ENCODE results near the gene NNT. TPM values are rescaled to one million over a fixed set of nuclear protein-coding genes. Genes with fewer than 3 reads are reported as not detected.
A peak's percentile ranks its signal among the peaks of the same experiment; 100 is the strongest.

The NNT gene
- total RNA-seq, 2 experiments from 2014 or later, result 96.4 to 110 TPM

DNA sequence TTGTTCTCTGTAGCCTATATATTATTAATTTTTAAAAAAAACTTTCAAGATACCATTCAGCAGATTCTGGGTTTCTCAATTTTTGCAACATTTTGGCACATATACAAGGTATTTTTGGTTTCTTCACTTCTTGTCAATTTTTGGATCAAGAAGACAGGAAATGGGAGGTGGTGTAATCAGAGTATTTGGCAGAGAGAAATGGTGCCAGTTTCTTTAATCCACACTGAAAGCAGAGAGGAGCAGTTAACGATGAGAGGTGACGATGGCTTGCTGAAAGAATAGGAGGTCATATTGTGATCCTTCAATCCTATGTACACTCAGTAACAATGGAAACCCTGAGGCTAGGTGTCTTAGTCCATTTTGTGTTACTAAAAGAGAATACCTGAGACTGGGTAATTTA lies 16.4 kb downstream of the NNT start:
- H3K36me3 Mint-ChIP-seq (ENCODE audit: low read depth), result peaks cover 66% of the 10 kb centered on the region
- no peaks in the 10 kb centered on the region for H3K9me3 Mint-ChIP-seq
- no peak for DNase-seq
- H3K27ac Mint-ChIP-seq, result peak overlapping the region; percentile 12
- CTCF ChIA-PET, result interaction anchor here (0.6 to 5.6 kb wide), 2 partner anchors 12 to 460 kb away, joined by 5 to 40 read pairs; no protein-coding TSS in a partner anchor
- no peak overlapping the region for H3K4me3 Mint-ChIP-seq
- H3K27me3 Mint-ChIP-seq, result no peaks in the 10 kb centered on the region
- POLR2A ChIA-PET, result no interaction called here
- peaks cover 2% of the 10 kb centered on the region for H3K4me1 Mint-ChIP-seq

DNA sequence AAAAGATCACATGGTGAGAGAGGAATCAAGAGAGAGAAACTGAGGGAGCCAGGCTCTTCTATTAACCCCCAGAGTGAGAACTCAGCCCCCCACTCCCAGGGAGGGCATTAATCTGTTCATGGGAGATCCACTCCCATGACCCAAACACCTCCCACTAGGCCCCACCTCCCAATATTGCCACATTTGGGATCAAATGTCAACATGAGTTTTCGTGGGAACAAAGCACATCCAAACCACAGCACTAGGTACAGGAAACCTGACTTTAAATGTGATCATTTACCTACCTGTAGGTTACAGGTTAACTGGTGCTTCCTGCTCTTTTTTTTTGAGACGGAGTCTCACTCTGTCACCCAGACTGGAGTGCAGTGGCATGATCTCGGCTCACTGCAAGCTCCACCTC lies 16.9 kb downstream of the NNT start:
- peaks cover 2% of the 10 kb centered on the region for H3K4me1 Mint-ChIP-seq
- no peak for DNase-seq
- H3K9me3 Mint-ChIP-seq, result no peaks in the 10 kb centered on the region
- H3K36me3 Mint-ChIP-seq (ENCODE audit: low read depth), result peaks cover 65% of the 10 kb centered on the region
- no peak overlapping the region for H3K27ac Mint-ChIP-seq
- ChIA-PET CTCF (interaction anchor here (5.6 kb wide), 1 partner anchor 12 kb away, joined by 40 read pairs; no protein-coding TSS in a partner anchor), POLR2A (no interaction called here)
- H3K4me3 Mint-ChIP-seq, result no peak overlapping the region
- no peaks in the 10 kb centered on the region for H3K27me3 Mint-ChIP-seq

DNA sequence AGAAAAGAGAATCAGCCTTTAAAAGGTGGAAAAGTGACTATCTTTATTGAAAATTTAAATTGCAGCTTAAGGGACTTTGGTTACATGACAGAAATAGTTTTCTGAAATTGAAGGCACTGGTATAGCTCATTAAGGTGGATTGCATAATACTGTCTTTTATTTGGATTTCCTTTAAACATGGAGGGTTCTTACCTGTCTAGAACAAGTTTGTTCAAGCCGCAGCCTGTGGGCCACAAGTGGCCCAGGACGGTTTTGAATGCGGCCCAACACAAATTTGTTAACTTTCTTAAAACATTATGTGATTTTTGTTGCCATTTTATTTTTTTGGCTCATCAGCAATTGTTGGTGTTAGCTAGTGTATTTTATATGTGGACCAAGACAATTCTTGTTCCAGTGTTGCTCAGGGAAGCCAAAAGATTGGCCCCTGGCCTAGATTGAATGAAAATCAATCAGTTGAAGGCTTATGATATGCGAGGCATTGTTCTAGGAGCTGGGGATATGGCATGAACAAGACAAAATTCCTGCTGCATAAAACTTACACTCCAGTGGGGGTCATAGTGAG lies 18.0 kb downstream of the NNT start:
- no peak overlapping the region for H3K27ac Mint-ChIP-seq
- ChIA-PET CTCF (interaction anchor here (5.6 kb wide), 1 partner anchor 10 kb away, joined by 40 read pairs; no protein-coding TSS in a partner anchor), POLR2A (no interaction called here)
- no peaks in the 10 kb centered on the region for H3K9me3 Mint-ChIP-seq
- no peak overlapping the region for H3K4me3 Mint-ChIP-seq
- DNase-seq, result no peak
- peaks cover 61% of the 10 kb centered on the region for H3K36me3 Mint-ChIP-seq (ENCODE audit: low read depth)
- peaks cover 2% of the 10 kb centered on the region for H3K4me1 Mint-ChIP-seq
- no peaks in the 10 kb centered on the region for H3K27me3 Mint-ChIP-seq

DNA sequence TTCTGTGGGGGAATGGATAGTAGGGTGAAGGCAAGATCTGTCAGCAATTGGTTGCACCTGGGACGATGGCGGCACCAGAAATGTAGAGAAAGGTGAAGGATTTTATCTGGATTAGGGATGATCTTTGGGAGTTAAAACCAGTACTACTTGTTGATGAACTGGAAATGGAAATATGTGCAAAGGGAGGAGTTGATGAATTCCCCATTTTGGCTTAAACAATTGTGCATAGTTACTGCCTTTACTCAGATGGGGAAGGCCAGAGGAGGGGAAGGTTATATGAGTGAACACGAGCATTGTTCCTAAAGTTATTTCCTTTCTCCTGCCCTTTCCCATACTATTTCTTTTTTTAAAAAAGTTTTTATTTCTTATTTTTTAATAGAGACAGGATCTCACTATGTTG lies 19.1 kb downstream of the NNT start:
- Mint-ChIP-seq H3K27ac (no peak overlapping the region), H3K9me3 (no peaks in the 10 kb centered on the region), H3K4me1 (peaks cover 2% of the 10 kb centered on the region), H3K4me3 (no peak overlapping the region), H3K36me3 (ENCODE audit: low read depth) (peaks cover 55% of the 10 kb centered on the region), H3K27me3 (no peaks in the 10 kb centered on the region)
- CTCF ChIA-PET, result interaction anchor here (0.7 to 5.6 kb wide), 2 partner anchors 9 to 55 kb away, joined by 3 to 40 read pairs; no protein-coding TSS in a partner anchor
- POLR2A ChIA-PET, result no interaction called here
- DNase-seq, result no peak

DNA sequence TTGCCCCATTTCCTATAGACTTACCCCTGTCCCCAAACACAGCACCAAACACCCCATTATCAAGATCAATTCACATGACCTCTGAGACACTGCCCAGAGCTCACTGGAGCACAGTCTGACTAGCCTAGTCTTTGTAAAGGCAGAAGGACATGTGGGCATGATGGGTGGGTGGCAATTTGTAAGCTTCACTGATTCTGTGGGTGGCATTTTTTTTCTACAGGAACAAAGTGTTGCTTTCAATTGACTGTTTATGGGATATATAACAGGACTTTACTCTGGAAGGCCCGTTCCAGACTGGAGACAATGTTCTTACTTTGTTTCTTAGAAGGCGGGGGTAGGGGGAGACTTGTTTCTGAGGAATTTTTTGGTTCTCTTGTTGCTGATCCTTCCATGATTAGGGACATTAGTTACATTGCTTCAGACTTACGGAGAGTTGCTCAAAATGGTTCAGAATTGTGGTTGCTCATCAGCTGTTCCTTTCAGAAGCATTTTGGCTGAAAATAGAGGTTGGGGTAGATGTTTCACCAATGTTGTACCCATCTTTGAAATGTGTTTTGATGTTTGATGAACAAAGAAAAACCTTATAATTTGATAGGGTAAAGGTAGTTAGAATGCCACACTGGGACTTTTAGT lies 20.2 kb downstream of the NNT start:
- Mint-ChIP-seq H3K27ac (no peak overlapping the region), H3K36me3 (ENCODE audit: low read depth) (peaks cover 53% of the 10 kb centered on the region)
- CTCF ChIA-PET, result interaction anchor here (0.7 to 5.6 kb wide), 3 partner anchors 8 to 480 kb away, joined by 3 to 40 read pairs (median 4); no protein-coding TSS in a partner anchor

DNA sequence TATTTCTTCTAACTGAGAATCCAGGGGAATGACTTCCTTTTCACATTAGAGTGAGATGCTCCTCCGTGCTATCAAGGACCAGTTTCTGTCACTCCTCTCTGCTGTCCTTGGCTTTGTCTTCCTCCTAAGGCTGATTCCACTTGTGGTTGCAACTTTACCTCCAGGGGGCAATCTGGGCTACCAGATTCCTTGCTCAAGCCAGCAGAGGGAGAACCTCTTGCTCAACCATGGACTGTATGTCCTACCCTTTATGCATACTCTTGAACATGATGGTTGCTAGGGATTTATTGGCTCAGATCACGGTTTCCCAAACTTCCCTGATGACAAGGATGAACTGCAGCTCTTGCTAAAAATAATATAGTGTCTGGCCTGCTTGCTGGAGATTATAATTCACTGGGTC lies 24.0 kb downstream of the NNT start:
- ChIA-PET POLR2A (no interaction called here), CTCF (no interaction called here)
- Mint-ChIP-seq H3K27ac (no peak overlapping the region), H3K4me1 (peaks cover 2% of the 10 kb centered on the region), H3K9me3 (no peaks in the 10 kb centered on the region), H3K36me3 (ENCODE audit: low read depth) (peaks cover 47% of the 10 kb centered on the region), H3K4me3 (no peak overlapping the region), H3K27me3 (no peaks in the 10 kb centered on the region)
- DNase-seq, result no peak

More for the DNA sequence above, 20.2 kb downstream of the NNT start:
- no peak for DNase-seq
- Mint-ChIP-seq H3K9me3 (no peaks in the 10 kb centered on the region), H3K4me3 (no peak overlapping the region), H3K27me3 (no peaks in the 10 kb centered on the region), H3K4me1 (peaks cover 2% of the 10 kb centered on the region)
- POLR2A ChIA-PET, result no interaction called here

DNA sequence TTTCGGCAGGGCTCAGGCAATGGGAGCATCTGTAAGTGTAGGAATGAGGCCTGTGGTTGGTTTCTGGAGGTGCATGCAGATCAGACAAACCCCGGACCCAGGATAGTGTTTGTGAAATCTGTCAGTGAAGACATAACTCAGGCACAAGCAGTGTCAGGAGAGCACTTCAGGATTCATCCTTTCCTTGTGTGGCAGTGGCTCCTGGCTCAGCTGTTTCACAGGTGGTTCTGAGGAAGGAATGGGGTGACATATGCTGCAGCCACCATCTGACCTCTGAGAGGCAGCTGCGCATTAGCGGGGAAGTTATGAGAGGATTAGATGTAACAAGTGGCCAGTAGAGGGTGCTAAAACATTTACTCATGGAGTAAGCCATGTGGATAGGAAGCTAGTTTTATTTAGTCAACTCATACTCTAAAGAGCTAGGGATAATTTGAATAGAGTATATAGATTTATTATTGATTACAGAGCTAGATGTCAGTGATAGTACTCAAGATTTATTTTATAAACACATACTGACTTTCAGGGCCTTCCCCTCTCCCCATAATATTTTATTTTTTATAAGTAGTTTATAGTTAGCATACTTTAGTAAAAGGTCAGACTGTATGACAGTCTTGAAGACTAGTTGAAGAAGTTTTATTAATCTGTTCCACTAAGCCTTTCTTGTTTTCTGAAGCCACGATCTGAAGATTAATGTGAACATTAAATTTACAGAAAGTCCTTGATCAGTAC lies 28.4 kb downstream of the NNT start:
- ChIA-PET POLR2A (interaction anchor here (0.7 to 2.1 kb wide), 4 partner anchors 20 to 590 kb away, joined by 3 to 16 read pairs (median 4); partner anchors contain the start of genes NNT and TMEM267), CTCF (interaction anchor here (0.5 to 3.1 kb wide), 31 partner anchors 10 to 701 kb away, joined by 3 to 40 read pairs (median 4); partner anchors contain the start of genes HMGCS1, NNT and TMEM267)
- Mint-ChIP-seq H3K4me3 (no peak overlapping the region), H3K27ac (no peak overlapping the region), H3K9me3 (no peaks in the 10 kb centered on the region), H3K27me3 (no peaks in the 10 kb centered on the region), H3K4me1 (peaks cover 2% of the 10 kb centered on the region), H3K36me3 (ENCODE audit: low read depth) (peaks cover 68% of the 10 kb centered on the region)
- peak; percentile 31 for DNase-seq

DNA sequence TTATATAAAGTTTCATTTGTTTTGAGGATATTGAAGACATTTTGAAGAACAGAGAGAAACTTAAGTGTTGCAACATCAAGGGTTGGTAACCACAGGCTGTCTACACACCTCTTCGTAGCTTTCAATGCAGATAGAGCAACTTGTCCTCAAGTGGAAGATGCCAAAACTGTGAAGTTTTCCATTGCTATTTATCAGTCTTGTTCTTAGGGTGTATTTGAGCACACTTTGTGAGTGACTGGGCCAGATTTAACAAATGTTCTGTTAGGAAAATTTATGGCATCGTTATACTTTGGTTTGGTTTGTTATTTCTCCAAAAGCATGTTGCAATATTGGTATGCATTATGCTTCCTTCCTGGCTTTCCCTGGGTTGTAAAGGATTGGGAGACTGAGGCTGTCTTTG lies 31.6 kb downstream of the NNT start:
- ChIA-PET POLR2A (no interaction called here), CTCF (interaction anchor here (1.5 kb wide), 1 partner anchor 31 kb away, joined by 3 read pairs; the partner anchor contains the start of gene NNT)
- Mint-ChIP-seq H3K36me3 (ENCODE audit: low read depth) (peaks cover 65% of the 10 kb centered on the region), H3K4me1 (peaks cover 2% of the 10 kb centered on the region), H3K27me3 (no peaks in the 10 kb centered on the region), H3K27ac (no peak overlapping the region), H3K9me3 (no peaks in the 10 kb centered on the region), H3K4me3 (no peak overlapping the region)
- no peak for DNase-seq

DNA sequence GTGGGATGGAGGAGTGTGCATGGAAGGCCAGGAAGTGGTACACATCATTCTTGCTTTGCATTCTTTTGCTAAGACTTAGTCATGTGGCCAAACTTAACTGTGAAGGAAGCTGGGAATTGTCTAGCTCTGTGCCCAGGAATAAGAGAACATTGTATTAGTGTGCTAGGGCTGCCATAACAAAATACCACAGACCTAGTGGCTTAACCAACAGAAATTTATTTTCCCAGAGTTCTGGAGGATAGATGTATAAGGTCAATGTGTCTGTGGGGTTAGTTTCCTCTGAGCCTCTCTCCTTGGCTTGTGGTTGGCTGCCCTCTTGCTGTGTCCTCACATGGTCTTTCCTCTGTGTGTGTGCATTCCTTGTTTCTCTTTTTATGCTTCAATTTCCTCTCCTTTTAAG lies 32.4 kb downstream of the NNT start:
- peaks cover 2% of the 10 kb centered on the region for H3K4me1 Mint-ChIP-seq
- no peak overlapping the region for H3K4me3 Mint-ChIP-seq
- peaks cover 67% of the 10 kb centered on the region for H3K36me3 Mint-ChIP-seq (ENCODE audit: low read depth)
- H3K27ac Mint-ChIP-seq, result no peak overlapping the region
- H3K9me3 Mint-ChIP-seq, result no peaks in the 10 kb centered on the region
- no peak for DNase-seq
- ChIA-PET CTCF (interaction anchor here (0.6 kb wide), 1 partner anchor 73 kb away, joined by 3 read pairs; no protein-coding TSS in a partner anchor), POLR2A (no interaction called here)
- no peaks in the 10 kb centered on the region for H3K27me3 Mint-ChIP-seq

DNA sequence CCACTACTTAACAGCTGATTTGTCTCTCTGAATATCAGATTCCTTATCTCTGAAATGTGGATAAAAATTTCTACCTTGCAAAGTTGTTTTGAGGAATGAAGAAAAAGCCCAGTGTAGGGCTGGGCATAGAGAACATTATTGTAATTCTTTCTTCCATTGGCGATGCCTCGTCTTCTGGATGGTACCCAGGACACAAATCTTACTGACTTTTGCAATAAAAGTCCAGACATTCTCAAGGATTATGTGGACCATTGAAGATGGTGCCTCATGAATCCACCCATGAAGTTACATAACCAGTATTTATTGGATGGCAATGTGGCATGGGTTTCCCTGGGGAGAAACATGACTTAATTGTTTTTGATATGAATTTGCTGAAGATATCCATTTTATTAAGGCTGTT lies 33.1 kb downstream of the NNT start:
- H3K9me3 Mint-ChIP-seq, result no peaks in the 10 kb centered on the region
- no peaks in the 10 kb centered on the region for H3K27me3 Mint-ChIP-seq
- ChIA-PET CTCF (no interaction called here), POLR2A (no interaction called here)
- no peak overlapping the region for H3K4me3 Mint-ChIP-seq
- peaks cover 2% of the 10 kb centered on the region for H3K4me1 Mint-ChIP-seq
- H3K36me3 Mint-ChIP-seq (ENCODE audit: low read depth), result peaks cover 64% of the 10 kb centered on the region
- no peak for DNase-seq
- no peak overlapping the region for H3K27ac Mint-ChIP-seq

DNA sequence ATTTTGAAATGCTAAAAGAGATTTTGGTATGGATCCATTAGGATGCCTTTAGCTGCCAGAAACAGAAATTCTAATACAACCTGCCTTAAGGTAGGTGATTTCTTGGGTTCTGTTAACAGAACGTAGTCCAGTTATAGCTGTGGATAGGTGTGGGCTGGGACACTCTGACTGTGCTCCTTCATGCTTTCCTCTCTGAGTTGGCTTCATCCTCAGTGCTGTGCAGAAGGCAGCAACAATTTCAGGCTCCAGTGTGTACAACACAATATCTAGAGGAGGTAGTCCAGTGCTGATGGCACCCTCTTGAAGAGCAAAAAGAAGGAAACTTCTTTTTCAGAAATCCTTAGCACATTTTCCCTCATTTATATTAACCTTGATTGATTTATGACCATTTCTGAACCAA lies 34.4 kb downstream of the NNT start:
- Mint-ChIP-seq H3K4me1 (no peaks in the 10 kb centered on the region), H3K27ac (no peak overlapping the region), H3K4me3 (no peak overlapping the region), H3K9me3 (no peaks in the 10 kb centered on the region), H3K36me3 (ENCODE audit: low read depth) (peaks cover 53% of the 10 kb centered on the region), H3K27me3 (no peaks in the 10 kb centered on the region)
- DNase-seq, result no peak
- POLR2A ChIA-PET, result interaction anchor here (1.2 kb wide), 1 partner anchor 153 kb away, joined by 5 read pairs; the partner anchor contains the start of gene TMEM267
- CTCF ChIA-PET, result interaction anchor here (1.8 kb wide), 1 partner anchor 12 kb away, joined by 4 read pairs; no protein-coding TSS in a partner anchor

DNA sequence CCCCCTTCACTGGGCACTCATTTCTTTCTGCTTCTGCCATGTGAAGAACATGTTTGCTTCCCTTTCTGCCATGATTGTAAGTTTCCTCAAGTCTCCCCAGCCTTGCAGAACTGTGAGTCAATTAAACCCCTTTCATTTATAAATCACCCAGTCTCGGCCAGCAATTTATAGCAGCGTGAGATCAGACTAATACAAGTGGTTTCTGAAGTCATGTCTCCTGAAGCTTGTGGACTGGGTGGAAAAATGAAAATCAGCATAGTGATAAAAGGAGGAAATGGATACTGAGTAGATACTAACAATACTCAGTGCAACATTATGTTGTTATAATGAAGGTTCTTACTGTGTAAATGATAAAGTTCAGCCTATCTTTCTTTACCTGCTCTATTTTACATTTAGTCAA lies 35.1 kb downstream of the NNT start:
- Mint-ChIP-seq H3K36me3 (ENCODE audit: low read depth) (peaks cover 50% of the 10 kb centered on the region), H3K4me1 (no peaks in the 10 kb centered on the region), H3K27me3 (no peaks in the 10 kb centered on the region), H3K9me3 (no peaks in the 10 kb centered on the region), H3K4me3 (no peak overlapping the region), H3K27ac (no peak overlapping the region)
- ChIA-PET POLR2A (no interaction called here), CTCF (interaction anchor here (1.8 kb wide), 1 partner anchor 11 kb away, joined by 4 read pairs; no protein-coding TSS in a partner anchor)
- no peak for DNase-seq

DNA sequence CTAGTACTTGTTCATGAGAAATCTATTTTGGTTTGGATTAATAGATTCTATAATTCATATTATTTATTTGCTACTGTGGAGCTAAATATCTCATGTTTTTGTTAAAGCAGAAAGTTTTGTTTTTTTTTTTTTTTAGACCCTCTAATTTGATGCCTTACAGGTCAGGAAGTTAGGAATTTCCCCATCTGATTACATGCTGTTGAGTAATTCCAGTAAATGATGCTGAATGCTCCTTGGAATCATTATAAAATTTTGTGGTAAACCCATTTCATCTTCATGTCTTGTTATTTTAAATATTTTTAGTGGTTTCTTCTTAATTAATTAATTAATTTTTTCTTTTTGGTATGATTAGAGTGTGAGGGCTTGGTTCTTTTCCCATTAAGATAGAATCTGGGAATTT lies 35.6 kb downstream of the NNT start:
- ChIA-PET CTCF (interaction anchor here (1.8 kb wide), 1 partner anchor 11 kb away, joined by 4 read pairs; no protein-coding TSS in a partner anchor), POLR2A (interaction anchor here (0.6 kb wide), 1 partner anchor 243 kb away, joined by 4 read pairs; no protein-coding TSS in a partner anchor)
- H3K4me3 Mint-ChIP-seq, result no peak overlapping the region
- no peak overlapping the region for H3K27ac Mint-ChIP-seq
- no peaks in the 10 kb centered on the region for H3K27me3 Mint-ChIP-seq
- H3K36me3 Mint-ChIP-seq (ENCODE audit: low read depth), result peaks cover 48% of the 10 kb centered on the region
- no peaks in the 10 kb centered on the region for H3K4me1 Mint-ChIP-seq
- DNase-seq, result no peak
- H3K9me3 Mint-ChIP-seq, result no peaks in the 10 kb centered on the region
